Activated T-helper 1 cell treated with anti-CD3 and anti-CD28 coated beads, Interleukin-2, amount 50 U/mL, for 16 hours (primary cell): ENCODE results near the gene AMOTL1.

Experiments used
- DNase-seq, 2 donors: peaks; one replicate each; pipeline ENCODE4 v3.0.0-alpha.2; 2020; ENCODE audit warnings: low read depth in 1 of 2, low spot score in 1 of 2

Gene AMOTL1, protein sequence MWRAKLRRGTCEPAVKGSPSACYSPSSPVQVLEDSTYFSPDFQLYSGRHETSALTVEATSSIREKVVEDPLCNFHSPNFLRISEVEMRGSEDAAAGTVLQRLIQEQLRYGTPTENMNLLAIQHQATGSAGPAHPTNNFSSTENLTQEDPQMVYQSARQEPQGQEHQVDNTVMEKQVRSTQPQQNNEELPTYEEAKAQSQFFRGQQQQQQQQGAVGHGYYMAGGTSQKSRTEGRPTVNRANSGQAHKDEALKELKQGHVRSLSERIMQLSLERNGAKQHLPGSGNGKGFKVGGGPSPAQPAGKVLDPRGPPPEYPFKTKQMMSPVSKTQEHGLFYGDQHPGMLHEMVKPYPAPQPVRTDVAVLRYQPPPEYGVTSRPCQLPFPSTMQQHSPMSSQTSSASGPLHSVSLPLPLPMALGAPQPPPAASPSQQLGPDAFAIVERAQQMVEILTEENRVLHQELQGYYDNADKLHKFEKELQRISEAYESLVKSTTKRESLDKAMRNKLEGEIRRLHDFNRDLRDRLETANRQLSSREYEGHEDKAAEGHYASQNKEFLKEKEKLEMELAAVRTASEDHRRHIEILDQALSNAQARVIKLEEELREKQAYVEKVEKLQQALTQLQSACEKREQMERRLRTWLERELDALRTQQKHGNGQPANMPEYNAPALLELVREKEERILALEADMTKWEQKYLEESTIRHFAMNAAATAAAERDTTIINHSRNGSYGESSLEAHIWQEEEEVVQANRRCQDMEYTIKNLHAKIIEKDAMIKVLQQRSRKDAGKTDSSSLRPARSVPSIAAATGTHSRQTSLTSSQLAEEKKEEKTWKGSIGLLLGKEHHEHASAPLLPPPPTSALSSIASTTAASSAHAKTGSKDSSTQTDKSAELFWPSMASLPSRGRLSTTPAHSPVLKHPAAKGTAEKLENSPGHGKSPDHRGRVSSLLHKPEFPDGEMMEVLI

DNA sequence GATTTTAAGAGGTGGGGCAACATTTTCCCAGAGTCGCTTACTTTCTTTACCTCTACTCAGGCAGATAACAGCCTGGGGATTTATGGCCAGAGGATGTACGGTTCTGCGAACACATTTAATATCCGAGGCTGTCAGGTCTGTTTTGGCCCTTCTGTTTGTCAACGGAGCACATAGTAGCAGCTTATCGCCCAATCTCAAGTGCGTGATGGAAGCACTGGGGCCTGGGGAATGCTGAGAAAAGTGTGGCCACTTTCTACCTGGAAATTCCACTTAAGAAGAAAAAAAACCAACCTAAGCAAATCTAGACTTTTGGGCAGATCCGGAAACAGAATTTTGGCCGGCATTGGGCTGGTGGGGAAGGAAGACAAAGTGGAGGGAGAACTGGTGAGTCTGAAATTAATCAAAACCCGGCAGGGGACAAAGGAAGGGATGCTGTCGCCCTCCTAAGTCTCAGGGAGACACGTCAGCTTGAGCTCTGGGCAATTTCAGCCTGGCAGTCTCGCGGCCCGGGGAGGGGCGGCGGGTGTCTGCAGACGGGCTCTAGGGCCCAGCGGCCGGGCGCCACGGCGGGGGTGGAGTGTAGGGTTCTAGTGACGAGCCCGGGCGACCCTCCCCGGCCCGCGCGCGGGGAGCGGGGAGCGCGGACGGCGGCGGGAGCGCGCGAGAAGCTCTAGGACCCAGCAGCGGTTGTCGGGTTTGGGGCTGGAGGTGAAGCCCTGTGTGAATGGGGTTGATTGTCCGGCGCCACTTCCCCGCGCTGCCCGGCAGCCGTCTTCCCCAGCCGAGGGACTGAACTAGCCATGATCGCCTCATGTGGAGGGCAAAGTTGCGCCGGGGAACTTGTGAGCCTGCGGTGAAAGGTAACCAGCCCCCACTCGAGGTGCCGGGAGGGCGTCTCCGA, at the start of gene AMOTL1:
TSS of gene AMOTL1 (plus strand) at position 656 of the 901 bp plus-strand sequence. CDS start at position 812, 156 bp downstream.
- no peak for DNase-seq

DNA sequence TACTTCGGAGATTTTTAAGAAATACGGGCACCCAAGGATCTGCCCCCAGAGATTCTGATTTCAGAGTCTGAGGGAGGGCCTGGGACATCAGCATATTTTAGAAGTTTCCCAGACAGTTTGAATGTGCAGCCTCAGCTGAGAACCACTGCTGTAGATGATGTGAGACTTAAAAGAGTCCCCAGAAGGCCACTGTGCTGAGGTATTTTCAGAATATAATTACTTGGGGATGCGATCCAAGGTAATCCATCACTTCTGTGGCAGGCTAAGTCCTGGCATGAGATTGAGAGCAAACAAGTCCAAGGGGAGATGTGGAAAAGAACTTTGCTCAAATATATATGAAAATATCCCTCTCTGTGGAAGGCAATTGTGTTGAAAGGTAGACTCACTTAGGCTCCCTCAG, 48.3 kb upstream of the AMOTL1 start:
- no peak for DNase-seq

DNA sequence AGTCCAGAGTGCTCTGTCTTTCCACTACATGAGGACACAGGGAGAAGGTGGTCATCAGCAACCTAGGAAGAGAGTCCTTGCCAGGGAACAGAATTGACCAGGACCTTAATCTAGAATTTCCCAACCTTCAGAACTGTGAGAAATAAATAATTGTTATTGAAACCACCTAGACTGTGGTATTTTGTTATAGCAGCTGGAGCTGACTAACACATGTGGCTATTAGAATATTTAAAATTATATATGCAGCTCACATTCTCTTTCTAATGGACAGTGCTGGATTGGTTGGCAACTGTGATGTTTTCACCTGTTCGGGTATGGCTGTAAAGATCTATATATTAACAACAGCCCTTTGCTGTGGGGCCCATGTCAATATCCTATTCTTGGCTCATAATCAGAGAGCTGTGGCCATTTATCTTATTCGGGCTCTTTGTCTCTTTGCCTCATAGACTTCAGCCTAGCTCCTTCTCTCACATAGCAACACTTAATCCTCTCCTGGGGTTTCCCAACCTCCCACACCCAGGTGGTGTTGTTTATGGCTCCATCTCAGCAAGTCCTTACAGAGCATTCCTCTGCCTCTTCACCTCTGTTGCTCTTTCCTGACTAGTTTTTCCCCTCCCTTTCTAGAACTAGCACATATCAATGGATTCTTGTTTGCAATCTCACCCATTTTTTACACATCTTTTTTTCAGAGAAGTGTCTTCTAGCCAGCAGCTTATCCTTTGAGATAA, 46.4 kb upstream of the AMOTL1 start:
- DNase-seq, result no peak

DNA sequence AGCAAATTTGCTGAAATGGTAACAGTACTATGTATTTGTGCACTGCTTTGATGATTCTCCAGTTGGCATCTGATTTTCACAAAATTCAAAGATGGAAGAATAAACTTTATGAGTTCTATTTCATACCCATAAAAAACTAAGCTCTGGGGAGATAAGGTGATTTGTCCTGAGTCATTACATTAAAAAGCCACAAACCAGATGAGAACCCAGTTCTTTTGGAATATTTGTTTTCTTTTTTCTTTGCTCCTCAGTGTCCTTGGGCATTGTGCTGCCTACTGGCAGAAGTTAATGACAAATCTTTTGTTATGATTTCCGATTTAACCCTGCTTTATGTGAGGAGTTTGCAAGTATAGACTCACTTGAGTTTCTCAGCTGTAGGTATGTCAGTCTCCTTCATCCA, 45.4 kb upstream of the AMOTL1 start:
- no peak for DNase-seq

DNA sequence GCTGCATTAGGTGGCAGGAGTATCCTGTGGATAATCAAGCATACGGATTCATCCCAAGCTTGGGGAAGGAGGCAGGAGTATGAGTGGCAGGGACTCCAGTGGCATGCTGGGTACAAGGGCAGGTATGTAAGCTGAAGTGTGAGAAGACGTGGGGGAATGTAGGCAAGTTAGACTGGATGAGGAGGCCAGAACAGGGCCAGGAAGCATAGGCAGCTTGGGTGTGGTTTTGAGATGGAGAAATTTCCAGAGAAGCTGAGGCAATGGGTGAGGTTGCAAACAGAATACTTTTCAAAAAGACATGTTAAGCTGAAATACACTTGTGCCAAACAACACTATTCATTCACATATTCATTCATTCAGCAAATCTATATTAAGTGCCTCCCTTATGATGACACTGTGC, 43.1 kb upstream of the AMOTL1 start:
- DNase-seq, result no peak

DNA sequence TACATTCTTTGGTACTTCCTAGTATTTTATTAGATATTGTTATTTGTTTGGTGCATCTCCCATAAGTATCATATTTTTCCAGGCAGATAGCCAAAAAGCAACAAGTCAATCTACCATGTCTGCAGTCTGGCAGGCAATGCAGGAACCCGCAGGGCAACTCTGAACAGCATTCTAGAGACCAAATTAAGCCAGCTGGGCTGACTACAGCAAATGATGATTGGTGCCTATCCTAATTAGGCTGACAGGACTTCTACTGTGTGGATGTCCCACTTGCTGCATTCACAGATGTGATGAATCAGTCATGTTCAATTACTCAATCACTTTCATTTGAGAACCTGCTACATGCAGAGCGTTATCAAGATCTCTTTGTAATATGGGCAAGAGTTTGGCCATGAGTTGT, 40.3 kb upstream of the AMOTL1 start:
- no peak for DNase-seq

DNA sequence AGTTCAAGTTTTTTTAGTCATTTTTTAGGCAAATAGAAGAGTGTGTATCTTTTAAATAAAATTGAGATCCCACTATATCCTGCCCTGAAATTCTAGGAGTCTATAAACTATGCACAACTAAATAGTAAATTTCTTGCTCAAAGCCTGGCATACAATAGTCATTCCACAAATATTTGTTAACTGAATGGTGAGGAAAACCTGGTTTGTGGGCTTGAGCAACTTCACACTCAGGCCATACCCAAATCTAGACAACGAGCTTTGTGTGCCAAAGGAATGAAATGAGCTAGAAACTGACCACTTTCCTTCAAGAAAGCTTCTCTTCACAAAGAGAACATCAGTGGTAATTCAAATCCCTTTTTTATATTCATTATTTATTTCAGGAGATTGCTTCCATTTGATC, 39.6 kb upstream of the AMOTL1 start:
- DNase-seq, result no peak

DNA sequence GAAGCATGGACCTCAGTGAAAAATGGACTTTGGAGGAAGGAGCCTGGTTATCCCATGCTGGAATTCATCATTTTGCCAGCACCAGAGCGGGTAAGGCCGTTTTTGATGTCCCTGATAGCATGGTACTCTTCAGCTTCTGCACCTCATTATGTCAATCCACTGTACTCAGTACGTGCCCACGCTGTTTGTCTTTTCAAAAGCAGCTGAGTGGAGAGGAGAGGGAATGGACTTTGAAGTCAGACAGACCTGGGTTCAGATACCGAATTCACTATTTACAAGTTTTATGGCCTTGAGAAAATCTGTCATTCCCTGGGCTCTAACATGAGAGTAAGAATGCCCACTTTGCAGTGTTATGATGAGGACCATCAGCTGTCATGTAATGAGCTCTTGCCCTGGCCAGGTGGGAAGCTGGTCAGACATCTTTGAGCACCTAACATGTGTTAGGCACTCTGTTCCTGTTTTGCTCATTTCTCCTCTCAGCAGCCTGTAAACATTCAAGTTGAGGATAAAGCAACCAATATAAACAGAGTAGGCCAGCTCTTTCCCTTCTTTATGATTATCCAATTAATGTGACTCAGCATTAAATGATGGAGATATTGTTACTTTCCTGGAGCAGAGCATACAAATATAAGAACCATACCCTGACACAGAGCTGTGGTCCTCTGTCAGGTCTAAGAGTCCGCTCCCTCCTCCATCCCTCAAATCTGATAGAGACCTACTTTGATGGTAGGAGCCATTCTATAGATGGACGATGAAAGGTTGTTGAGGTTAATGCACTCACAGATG, 39.0 kb upstream of the AMOTL1 start:
- DNase-seq, result no peak

DNA sequence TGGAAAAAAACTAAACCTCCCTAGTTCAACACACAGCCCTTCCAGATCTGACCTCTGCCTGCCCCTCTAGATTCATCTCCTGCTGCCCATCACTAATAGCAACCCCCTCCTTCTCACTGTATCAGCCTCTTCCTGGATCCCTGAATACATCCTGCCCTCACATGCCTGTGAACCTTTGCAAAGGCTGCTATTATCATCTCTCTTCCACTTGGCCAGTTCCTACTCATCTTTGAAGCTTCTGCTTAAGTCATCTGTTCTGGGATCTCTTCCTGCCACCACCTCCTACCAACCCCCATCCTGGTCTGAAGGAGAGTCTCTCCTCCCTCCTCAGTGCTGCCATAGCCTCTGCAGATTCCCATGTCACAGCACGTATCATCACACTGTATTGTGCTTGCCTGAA, 38.0 kb upstream of the AMOTL1 start:
- no peak for DNase-seq

DNA sequence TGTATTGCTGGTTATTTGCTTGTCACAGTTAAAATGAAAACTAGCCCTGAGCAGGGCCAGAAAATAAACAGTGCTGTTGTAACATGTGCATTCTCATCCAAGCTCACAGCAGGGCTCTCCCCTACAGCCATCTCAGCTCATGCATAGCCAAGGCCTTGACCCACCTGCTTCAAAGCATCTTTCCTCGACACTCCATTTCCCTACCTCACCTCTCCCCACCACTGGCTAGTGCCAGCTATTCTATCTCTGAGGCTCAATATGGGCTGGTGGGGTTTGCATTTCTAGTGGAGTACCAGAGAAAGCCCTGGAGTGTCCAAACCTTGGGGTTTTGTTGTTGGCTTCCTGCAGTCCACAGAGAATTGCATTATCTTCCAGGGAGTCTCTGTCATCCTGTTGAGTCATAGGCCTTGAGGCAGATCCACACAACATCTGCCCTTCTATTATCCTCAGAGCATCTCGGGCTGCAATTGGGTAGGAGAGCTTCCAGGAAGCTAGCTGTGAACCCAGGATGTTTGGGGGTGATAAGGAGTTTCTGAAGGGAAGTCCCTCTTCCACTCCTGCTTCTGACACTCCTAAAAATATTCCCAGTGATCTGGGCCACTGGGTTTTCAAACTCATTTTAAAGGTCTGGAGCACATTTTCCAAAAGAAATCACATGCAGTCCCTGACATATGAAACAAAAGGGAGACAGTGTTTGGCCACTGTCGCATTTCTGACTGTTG, 36.1 kb upstream of the AMOTL1 start:
- DNase-seq, result no peak

DNA sequence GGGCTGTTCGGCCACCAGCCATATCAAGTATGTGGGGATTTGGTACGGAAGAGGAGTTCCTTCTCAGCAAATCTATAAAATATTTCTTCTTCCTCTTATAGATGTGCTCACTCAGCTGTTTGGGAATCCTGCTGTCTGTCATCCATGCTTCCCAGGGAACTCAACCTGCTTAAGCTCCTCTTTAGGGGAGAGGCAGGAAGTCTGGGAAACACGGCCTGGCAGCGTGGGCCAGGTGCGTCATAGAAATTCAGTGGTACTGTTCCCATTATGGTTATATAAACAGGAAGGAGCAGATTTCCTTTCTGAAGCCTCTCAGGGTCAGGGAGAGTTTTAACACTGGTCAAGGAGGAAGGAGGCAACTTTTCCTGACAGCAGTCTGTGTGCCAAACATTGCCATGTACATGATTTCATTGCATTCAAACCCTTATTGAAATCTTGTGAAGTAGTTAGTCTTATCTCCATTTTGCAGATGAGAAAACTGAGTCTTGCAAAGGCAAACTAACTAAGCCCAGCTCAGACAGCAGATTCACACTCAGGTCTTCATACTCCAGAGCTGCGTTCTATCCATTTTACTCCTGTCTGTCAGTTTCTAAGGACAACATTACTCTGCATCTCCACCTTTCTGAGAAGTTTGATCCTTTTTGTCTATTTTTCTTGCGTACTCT, 35.4 kb upstream of the AMOTL1 start:
- no peak for DNase-seq

DNA sequence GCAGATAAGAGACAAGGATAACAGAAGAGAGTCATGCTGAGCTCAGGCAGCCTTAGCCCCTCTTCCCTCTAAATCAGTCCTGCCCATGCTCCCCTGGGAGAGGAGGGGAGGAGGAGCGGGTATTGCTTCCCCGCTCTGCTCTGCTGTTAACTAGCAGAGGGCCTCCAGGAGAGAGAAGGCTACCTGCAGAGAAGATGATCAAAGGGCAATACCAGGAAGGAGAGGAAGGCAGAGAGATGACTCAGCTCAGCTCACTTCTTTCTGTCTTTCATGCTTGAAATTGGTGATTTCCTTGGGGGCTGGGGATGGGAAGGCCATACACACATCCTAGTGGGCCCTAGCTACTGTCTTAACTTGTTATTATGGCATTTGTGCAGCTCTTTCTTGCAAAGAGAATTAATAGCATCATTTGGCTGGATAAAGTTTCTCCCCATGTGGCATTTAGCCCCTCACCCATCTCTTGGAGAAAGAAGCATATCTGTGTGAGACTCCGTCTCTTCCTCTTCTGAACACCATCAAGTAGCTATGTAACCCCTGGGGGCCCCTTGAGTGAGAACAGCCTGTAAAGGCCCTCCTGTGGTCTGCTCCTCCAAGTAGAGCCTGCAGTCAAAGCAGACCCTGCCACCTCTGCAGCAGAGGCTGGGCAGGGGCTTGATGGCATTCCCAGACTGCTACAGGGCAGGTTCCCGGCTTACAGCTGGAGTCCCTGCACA, 33.4 kb upstream of the AMOTL1 start:
- no peak for DNase-seq

DNA sequence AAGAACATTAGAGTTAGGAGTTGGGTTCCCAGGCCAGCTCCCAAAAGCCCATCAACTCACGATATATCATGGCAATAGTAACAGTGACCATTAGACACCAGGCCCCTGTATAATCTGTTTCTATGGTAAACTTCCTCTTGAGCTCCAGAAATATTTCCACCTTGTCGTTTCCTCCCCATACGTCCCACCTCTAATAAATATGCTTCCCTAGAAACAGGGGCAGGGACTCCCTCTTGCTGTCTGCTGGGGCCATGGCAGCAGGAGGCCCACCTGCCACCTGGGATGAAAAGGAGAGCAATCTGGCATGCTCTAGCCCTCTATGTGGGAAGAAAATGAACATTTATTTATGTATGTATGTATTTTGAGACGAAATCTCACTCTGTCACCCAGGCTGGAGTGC, 32.2 kb upstream of the AMOTL1 start:
- DNase-seq, result no peak

DNA sequence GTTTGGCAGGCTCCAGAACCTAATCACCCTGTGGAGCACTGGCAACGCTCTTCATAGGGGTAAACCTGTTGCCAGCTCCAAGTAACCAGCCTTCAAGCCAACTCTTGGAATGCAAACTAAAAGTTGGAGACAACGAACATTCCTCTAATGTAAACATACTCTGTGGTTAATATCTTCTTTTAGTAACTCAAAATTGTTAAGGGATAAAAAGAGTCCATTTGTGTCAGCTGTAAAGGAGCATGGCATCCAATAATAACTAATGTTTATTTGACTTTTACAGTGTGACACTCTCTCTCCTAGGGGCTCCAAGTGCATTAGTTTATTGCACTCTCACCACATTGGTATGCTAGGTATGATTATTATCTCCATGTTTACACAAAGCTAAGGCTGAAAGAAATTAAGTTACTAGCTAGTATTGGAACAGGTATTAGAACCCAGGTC, 31.0 kb upstream of the AMOTL1 start:
- no peak for DNase-seq

DNA sequence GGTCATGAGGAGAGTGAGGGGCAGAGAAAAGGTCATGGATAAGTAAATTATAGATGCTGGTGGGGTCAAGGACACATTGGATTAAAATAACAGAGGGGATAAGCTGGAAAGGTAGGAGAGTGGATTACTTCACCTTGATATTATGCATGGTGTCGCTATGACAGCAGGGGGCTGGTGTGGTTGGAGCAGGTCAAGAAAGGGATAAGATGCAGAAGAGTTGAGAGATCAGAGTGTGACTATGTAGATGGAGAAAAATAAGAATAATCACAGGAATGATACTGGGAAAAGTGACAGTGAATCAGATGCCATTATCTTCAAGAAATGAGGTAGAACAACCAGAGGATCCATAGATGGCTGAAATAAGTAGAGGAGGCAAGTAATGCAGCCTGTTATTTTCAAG, 29.4 kb upstream of the AMOTL1 start:
- DNase-seq, result no peak

DNA sequence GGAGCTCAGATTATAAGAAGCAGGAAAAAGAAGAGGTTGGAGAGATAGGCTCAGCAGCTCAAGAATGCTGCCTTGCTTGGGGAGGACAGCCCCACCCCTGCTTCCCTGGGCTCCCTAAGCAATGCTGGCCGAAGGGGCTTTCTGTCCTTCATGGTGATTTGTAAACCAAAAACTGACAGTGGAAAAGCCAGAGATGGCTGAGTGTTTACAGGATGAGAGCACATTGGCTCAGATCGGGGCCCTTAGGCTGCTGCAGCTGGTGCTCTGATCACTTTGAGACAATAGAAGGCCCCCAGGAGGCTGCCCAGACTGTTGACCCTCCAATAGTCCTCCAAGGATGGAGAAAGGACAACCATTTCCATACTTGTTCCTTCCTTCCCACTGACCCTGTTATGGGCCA, 28.8 kb upstream of the AMOTL1 start:
- DNase-seq, result no peak

DNA sequence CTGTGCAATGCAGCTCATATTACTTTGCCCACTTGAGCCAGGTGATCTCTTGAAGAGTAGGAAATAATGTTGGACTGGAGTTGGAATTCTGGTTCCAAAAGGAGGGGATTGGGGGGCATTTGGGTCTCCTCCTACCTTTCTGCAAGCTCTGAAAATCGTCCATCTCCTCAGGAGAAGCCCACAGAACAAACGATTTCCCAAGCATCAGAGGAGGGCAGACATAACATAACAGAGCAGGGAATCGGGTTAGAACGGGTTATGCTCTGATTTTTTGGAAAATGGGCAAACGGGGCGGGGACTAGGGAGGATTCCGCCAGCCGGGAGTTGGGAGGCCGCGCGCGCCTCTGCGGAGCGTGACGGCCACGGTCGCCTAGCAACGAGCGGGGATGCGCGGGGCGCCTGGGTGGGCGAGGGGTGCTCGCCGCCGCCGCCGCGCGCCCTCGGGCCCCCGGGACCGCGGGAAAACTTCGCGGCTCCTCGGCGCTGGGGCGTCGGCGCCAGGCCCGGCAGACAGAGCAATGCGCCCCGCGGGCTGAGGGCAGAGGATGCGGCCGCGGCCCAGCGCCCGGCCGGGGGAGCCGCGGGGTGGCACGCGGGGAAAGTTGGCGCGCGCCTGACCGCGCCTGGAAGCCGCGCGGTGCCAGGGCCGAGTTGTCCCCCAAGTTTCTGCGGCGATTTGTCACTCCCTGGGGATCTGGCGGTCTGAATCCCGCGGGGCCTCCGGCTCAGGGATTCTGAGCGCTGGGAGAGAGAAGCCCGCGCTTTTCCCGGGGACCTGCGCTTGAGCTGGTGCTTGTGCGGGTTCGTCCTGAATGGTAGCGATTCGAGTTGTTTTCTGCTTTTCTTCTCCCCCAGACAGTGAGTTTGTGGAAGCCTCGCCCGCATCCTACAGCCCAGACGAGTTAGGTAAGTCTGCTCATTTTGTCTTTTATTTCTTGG, 27.8 kb upstream of the AMOTL1 start:
- no peak for DNase-seq
